MM.1S (cell line): Measurements from ENCODE around the gene FARP1.

Experiments used
- CTCF ChIP-seq: fragments of 300-600 bp; sonication (generic); IDR thresholded peaks from 2 replicates; pipeline ENCODE4 v1.5.1; 2016; ENCODE audit warnings: antibody characterized with exemption, low read length, mixed read lengths
- EZH2 ChIP-seq: fragments of 300-600 bp; sonication (generic); optimal IDR thresholded peaks from 2 replicates; pipeline ENCODE3; 2017; ENCODE audit warnings: low read depth, mild to moderate bottlenecking, antibody characterized with exemption, low read length, mixed read lengths

DNA sequence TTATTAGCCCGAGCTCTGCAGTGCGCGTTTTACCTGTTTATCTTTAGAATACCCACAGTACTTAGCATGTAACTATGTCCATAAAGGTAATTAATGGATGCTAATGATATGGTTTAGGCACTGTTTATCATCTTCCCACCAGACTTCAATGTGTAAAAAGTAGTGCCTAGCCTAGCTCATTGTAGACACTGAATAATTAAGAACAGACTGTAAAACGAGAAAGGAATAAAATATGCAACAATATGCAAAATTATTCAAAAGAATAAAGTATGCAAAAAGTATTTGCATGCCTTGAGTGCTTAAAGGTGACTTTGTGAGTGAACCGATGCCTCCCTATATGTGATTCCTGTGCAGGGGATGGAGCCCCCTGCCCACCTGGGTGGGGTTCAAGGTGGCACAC lies 69.9 kb downstream of the FARP1 start:
- TF ChIP-seq CTCF (no peak), EZH2 (no peak)
